Measurements from ENCODE around the gene SBDS.

- TF ChIP-seq POLR2AphosphoS5 (IDR thresholded peaks at IDR 0.05; ENCODE audit: low read depth, low read length) = no peak
- TF ChIP-seq REST (IDR thresholded peaks at IDR 0.05; ENCODE audit: insufficient read depth in 1 of 2, low read depth in 2 of 2, low read length in 2 of 2) = no peak
- no peak for TF ChIP-seq TAF1 (IDR thresholded peaks at IDR 0.05; ENCODE audit: borderline replicate concordance, insufficient read depth, low read length)
Observed at GRCh38 chr7:66958538-66959350, 36.6 kb downstream of the SBDS start.

Data from PFSK-1 (cell line).